HepG2 (cell line): ENCODE data around the gene KMT2E. TPM values are rescaled to one million over a fixed set of nuclear protein-coding genes. Genes with fewer than 3 reads are reported as not detected.

Experiments
- GATAD1 ChIP-seq: IDR thresholded peaks from 2 replicates; pipeline ENCODE4 v1.6.1; 2016; ENCODE audit warnings: missing genetic modification reagents, missing compliant biosample characterization
- KLF11 ChIP-seq: IDR thresholded peaks from 2 replicates; pipeline ENCODE4 v1.6.1; 2016; ENCODE audit warnings: missing compliant biosample characterization
- KLF13 ChIP-seq: sonication (generic); formaldehyde crosslinking; IDR thresholded peaks from 2 replicates; pipeline ENCODE4 v1.4.0; 2020; ENCODE audit warnings: mild to moderate bottlenecking, missing genetic modification reagents
- RAD51 ChIP-seq: fragments of 450-650 bp; IDR thresholded peaks from 2 replicates; pipeline ENCODE4 v1.6.1; 2016; ENCODE audit warnings: borderline replicate concordance
- SATB2 ChIP-seq: sonication (generic); formaldehyde crosslinking; IDR thresholded peaks from 2 replicates; pipeline ENCODE4 v1.5.0; 2020; ENCODE audit warnings: missing genetic modification reagents
- YEATS4 ChIP-seq: sonication (generic); formaldehyde crosslinking; IDR thresholded peaks from 2 replicates; pipeline ENCODE4 v1.4.0; 2020; ENCODE audit warnings: missing genetic modification reagents, borderline replicate concordance
- ZFP62 ChIP-seq: sonication (generic); formaldehyde crosslinking; IDR thresholded peaks from 2 replicates; pipeline ENCODE4 v1.4.0; 2020; ENCODE audit warnings: missing genetic modification reagents
- ZNF17 ChIP-seq: sonication (generic); formaldehyde crosslinking; IDR thresholded peaks from 2 replicates; pipeline ENCODE4 v1.5.0; 2020; ENCODE audit warnings: mild to moderate bottlenecking, missing genetic modification reagents
- ZNF235 ChIP-seq: sonication (generic); formaldehyde crosslinking; IDR thresholded peaks from 2 replicates; pipeline ENCODE4 v1.8.1; 2023; ENCODE audit warnings: mild to moderate bottlenecking, missing genetic modification reagents, borderline replicate concordance
- ZNF543 ChIP-seq: sonication (generic); formaldehyde crosslinking; IDR thresholded peaks from 2 replicates; pipeline ENCODE4 v1.4.0; 2020; ENCODE audit warnings: mild to moderate bottlenecking, missing genetic modification reagents
- ZNF670 ChIP-seq: sonication (generic); formaldehyde crosslinking; IDR thresholded peaks from 2 replicates; pipeline ENCODE4 v1.8.0; 2022; ENCODE audit warnings: mild to moderate bottlenecking, missing genetic modification reagents, borderline replicate concordance
- polyA plus RNA-seq, 8 experiments: library from polyadenylated mRNA; depleted of rRNA in 3 of 8; stranded (reverse) in 7 of 8; unstranded in 1 of 8; fragments of >200 nt; fragmentation: Illumina TruSeq in 4 of 8; extraction: Trizol in 4 of 8; gene quantifications; 2 replicates each; pipeline versions ENCODE4 v1.2.1 to v1.2.3, GENCODE V29; 2011 to 2016; ENCODE audit warnings: low read depth in 4 of 8, missing spikeins in 1 of 8, mixed read lengths in 1 of 8; ENCODE audit not compliant: insufficient read depth in 1 of 8
- total RNA-seq, 5 experiments: library from RNA; depleted of rRNA; stranded (reverse); fragments of >200 nt; fragmentation: Illumina TruSeq; extraction: Trizol; gene quantifications; 2 replicates each; pipeline ENCODE4 v1.2.3, GENCODE V29; 2016; ENCODE audit warnings: low read depth in 1 of 5
- TF ChIP-seq, protein P1 (sequence below): sonication (generic); formaldehyde crosslinking; IDR thresholded peaks from 2 replicates; pipeline ENCODE4 v1.5.0; 2020; ENCODE audit warnings: mild to moderate bottlenecking, missing genetic modification reagents
- TF ChIP-seq, protein P2 (sequence below): sonication (generic); formaldehyde crosslinking; IDR thresholded peaks from 2 replicates; pipeline ENCODE4 v1.5.1; 2020; ENCODE audit warnings: mild to moderate bottlenecking, missing genetic modification reagents, borderline replicate concordance
- TF ChIP-seq, protein P3 (sequence below): IDR thresholded peaks from 2 replicates; pipeline ENCODE4 v1.4.0; 2020; ENCODE audit warnings: mild to moderate bottlenecking, missing genetic modification reagents
- TF ChIP-seq, protein P4 (sequence below): sonication (generic); formaldehyde crosslinking; IDR thresholded peaks from 2 replicates; pipeline ENCODE4 v1.5.0; 2020; ENCODE audit warnings: mild to moderate bottlenecking, missing genetic modification reagents

Gene KMT2E
- total and polyA plus RNA-seq, 2 of the 13 experiments (the other 11 are each of a cell fraction or from before 2014, with no cell fraction given): 6.3 to 24.4 TPM

DNA sequence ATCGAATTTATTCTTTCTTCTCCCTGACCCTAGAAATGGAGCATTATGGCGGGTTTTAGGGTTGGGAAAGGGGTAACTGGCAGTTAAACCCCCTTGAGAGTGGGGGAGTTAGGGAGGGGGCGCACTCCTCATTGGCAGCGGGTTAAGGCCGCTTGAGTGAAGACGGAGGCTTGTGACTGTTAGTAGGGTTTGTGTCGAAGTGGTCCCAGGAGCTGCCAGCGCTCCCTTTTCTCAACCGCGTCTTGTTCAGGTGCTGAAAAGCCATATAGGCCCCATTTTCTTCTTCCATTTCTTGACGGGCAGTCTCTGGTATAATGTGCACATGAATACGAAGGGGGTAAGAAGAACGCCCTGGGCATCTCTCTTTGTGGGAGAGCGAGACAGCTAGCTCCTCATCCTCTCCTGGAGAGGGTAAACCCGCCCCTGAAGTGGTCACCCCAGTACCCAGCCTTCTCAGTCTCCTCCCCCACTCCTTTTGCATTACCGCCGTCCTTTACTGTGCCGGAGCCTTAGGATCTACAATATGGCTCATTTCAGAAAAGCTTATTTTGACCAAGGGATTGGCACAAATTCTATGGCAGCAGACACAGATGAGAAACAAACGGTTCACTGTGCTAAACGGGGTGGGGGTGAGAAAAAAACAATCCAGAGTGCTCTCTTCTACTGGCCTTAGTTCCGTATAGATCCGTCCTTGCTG is 836 bp downstream of the KMT2E start (continued):
- TF ChIP-seq, protein P1, sequence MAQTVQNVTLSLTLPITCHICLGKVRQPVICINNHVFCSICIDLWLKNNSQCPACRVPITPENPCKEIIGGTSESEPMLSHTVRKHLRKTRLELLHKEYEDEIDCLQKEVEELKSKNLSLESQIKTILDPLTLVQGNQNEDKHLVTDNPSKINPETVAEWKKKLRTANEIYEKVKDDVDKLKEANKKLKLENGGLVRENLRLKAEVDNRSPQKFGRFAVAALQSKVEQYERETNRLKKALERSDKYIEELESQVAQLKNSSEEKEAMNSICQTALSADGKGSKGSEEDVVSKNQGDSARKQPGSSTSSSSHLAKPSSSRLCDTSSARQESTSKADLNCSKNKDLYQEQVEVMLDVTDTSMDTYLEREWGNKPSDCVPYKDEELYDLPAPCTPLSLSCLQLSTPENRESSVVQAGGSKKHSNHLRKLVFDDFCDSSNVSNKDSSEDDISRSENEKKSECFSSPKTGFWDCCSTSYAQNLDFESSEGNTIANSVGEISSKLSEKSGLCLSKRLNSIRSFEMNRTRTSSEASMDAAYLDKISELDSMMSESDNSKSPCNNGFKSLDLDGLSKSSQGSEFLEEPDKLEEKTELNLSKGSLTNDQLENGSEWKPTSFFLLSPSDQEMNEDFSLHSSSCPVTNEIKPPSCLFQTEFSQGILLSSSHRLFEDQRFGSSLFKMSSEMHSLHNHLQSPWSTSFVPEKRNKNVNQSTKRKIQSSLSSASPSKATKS: no peak
- TF ChIP-seq KLF11 (CRISPR knock-in tag): no peak
- TF ChIP-seq KLF13 (CRISPR knock-in tag): no peak
- TF ChIP-seq RAD51: no peak
- no peak for TF ChIP-seq GATAD1 (CRISPR knock-in tag)
- peak; percentile 42; the same call in 1 of the 2 replicates for TF ChIP-seq YEATS4 (CRISPR knock-in tag)
- TF ChIP-seq, protein P2, sequence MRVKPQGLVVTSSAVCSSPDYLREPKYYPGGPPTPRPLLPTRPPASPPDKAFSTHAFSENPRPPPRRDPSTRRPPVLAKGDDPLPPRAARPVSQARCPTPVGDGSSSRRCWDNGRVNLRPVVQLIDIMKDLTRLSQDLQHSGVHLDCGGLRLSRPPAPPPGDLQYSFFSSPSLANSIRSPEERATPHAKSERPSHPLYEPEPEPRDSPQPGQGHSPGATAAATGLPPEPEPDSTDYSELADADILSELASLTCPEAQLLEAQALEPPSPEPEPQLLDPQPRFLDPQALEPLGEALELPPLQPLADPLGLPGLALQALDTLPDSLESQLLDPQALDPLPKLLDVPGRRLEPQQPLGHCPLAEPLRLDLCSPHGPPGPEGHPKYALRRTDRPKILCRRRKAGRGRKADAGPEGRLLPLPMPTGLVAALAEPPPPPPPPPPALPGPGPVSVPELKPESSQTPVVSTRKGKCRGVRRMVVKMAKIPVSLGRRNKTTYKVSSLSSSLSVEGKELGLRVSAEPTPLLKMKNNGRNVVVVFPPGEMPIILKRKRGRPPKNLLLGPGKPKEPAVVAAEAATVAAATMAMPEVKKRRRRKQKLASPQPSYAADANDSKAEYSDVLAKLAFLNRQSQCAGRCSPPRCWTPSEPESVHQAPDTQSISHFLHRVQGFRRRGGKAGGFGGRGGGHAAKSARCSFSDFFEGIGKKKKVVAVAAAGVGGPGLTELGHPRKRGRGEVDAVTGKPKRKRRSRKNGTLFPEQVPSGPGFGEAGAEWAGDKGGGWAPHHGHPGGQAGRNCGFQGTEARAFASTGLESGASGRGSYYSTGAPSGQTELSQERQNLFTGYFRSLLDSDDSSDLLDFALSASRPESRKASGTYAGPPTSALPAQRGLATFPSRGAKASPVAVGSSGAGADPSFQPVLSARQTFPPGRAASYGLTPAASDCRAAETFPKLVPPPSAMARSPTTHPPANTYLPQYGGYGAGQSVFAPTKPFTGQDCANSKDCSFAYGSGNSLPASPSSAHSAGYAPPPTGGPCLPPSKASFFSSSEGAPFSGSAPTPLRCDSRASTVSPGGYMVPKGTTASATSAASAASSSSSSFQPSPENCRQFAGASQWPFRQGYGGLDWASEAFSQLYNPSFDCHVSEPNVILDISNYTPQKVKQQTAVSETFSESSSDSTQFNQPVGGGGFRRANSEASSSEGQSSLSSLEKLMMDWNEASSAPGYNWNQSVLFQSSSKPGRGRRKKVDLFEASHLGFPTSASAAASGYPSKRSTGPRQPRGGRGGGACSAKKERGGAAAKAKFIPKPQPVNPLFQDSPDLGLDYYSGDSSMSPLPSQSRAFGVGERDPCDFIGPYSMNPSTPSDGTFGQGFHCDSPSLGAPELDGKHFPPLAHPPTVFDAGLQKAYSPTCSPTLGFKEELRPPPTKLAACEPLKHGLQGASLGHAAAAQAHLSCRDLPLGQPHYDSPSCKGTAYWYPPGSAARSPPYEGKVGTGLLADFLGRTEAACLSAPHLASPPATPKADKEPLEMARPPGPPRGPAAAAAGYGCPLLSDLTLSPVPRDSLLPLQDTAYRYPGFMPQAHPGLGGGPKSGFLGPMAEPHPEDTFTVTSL (CRISPR knock-in tag): 0 out of 2 replicates have a peak, but pooled peaks have one; percentile 10
- TF ChIP-seq ZNF235 (CRISPR knock-in tag): 0 out of 2 replicates have a peak, but pooled peaks have one; percentile 29
- TF ChIP-seq SATB2: no peak
- TF ChIP-seq ZFP62 (CRISPR knock-in tag): no peak
- no peak for TF ChIP-seq ZNF17 (CRISPR knock-in tag)
- TF ChIP-seq, protein P3, sequence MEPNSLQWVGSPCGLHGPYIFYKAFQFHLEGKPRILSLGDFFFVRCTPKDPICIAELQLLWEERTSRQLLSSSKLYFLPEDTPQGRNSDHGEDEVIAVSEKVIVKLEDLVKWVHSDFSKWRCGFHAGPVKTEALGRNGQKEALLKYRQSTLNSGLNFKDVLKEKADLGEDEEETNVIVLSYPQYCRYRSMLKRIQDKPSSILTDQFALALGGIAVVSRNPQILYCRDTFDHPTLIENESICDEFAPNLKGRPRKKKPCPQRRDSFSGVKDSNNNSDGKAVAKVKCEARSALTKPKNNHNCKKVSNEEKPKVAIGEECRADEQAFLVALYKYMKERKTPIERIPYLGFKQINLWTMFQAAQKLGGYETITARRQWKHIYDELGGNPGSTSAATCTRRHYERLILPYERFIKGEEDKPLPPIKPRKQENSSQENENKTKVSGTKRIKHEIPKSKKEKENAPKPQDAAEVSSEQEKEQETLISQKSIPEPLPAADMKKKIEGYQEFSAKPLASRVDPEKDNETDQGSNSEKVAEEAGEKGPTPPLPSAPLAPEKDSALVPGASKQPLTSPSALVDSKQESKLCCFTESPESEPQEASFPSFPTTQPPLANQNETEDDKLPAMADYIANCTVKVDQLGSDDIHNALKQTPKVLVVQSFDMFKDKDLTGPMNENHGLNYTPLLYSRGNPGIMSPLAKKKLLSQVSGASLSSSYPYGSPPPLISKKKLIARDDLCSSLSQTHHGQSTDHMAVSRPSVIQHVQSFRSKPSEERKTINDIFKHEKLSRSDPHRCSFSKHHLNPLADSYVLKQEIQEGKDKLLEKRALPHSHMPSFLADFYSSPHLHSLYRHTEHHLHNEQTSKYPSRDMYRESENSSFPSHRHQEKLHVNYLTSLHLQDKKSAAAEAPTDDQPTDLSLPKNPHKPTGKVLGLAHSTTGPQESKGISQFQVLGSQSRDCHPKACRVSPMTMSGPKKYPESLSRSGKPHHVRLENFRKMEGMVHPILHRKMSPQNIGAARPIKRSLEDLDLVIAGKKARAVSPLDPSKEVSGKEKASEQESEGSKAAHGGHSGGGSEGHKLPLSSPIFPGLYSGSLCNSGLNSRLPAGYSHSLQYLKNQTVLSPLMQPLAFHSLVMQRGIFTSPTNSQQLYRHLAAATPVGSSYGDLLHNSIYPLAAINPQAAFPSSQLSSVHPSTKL (CRISPR knock-in tag): no peak
- no peak for TF ChIP-seq ZNF670 (CRISPR knock-in tag)
- TF ChIP-seq, protein P4, sequence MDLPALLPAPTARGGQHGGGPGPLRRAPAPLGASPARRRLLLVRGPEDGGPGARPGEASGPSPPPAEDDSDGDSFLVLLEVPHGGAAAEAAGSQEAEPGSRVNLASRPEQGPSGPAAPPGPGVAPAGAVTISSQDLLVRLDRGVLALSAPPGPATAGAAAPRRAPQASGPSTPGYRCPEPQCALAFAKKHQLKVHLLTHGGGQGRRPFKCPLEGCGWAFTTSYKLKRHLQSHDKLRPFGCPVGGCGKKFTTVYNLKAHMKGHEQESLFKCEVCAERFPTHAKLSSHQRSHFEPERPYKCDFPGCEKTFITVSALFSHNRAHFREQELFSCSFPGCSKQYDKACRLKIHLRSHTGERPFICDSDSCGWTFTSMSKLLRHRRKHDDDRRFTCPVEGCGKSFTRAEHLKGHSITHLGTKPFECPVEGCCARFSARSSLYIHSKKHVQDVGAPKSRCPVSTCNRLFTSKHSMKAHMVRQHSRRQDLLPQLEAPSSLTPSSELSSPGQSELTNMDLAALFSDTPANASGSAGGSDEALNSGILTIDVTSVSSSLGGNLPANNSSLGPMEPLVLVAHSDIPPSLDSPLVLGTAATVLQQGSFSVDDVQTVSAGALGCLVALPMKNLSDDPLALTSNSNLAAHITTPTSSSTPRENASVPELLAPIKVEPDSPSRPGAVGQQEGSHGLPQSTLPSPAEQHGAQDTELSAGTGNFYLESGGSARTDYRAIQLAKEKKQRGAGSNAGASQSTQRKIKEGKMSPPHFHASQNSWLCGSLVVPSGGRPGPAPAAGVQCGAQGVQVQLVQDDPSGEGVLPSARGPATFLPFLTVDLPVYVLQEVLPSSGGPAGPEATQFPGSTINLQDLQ (CRISPR knock-in tag): no peak
- no peak for TF ChIP-seq ZNF543 (CRISPR knock-in tag)
